ENCODE measurements around the gene NEK8. TPM values are rescaled to one million over a fixed set of nuclear protein-coding genes. Genes with fewer than 3 reads are reported as not detected.

The NEK8 gene
- total RNA-seq, 1 donor from 2014 or later, result 8.4 TPM

DNA sequence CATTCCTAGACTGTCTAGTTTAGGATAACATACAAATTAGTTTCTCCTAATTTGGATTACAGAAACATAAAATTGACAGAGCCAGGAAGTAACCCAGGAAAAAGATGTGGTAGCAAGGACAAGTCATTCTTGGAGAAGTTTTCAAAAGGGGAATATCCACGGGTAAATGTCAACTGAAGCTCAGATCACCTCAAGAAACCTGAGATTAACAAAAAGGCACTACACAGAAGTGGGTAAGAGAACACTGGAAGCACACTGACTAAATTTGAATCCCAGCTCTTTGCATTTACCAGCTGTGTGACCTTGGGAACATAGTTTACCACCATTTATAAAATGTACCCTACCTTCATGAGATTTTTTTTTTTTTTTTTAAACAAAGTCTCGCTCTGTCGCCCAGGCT lies 54.6 kb downstream of the NEK8 start:
- no peak for DNase-seq (ENCODE audit: low read depth)
- H3K4me3 ChIP-seq (ENCODE audit: low read depth, low read length), result no peak overlapping the region
- TF ChIP-seq, protein P1, sequence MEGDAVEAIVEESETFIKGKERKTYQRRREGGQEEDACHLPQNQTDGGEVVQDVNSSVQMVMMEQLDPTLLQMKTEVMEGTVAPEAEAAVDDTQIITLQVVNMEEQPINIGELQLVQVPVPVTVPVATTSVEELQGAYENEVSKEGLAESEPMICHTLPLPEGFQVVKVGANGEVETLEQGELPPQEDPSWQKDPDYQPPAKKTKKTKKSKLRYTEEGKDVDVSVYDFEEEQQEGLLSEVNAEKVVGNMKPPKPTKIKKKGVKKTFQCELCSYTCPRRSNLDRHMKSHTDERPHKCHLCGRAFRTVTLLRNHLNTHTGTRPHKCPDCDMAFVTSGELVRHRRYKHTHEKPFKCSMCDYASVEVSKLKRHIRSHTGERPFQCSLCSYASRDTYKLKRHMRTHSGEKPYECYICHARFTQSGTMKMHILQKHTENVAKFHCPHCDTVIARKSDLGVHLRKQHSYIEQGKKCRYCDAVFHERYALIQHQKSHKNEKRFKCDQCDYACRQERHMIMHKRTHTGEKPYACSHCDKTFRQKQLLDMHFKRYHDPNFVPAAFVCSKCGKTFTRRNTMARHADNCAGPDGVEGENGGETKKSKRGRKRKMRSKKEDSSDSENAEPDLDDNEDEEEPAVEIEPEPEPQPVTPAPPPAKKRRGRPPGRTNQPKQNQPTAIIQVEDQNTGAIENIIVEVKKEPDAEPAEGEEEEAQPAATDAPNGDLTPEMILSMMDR (conservative IDR thresholded peaks at IDR 0.05; ENCODE audit: low read depth, low read length), result no peak

- no peak for DNase-seq (ENCODE audit: low read depth)
- H3K4me3 ChIP-seq (ENCODE audit: low read depth, low read length), result no peak overlapping the region
- TF ChIP-seq, protein P1 (conservative IDR thresholded peaks at IDR 0.05; ENCODE audit: low read depth, low read length), result no peak
Measured at GRCh38 chr17:28788100-28788499, 59.5 kb downstream of the NEK8 start.

Other genes starting within 250 kb of the NEK8 start
- not detected in 2 replicates for gene FOXN1, start 222.4 kb upstream of the NEK8 start, total RNA-seq
- 28.7 and 29.2 TPM in 2 replicates for gene UNC119, start 176.2 kb upstream of the NEK8 start, total RNA-seq
- 47.2 and 55.6 TPM in 2 replicates for gene PIGS, start 157.3 kb upstream of the NEK8 start, total RNA-seq
- gene ALDOC, start 151.9 kb upstream of the NEK8 start, total RNA-seq, result 25.4 and 100.0 TPM in 2 replicates
- 99.2 and 104 TPM in 2 replicates for gene SPAG5, start 129.8 kb upstream of the NEK8 start, total RNA-seq
- 3.0 and 4.3 TPM in 2 replicates for gene RSKR, start 114.6 kb upstream of the NEK8 start, total RNA-seq
- gene BLTP2, start 83.6 kb upstream of the NEK8 start, total RNA-seq, result 133 and 136 TPM in 2 replicates
- gene SDF2, start 66.9 kb upstream of the NEK8 start, total RNA-seq, result 39.5 and 52.7 TPM in 2 replicates
- 17.2 and 21.7 TPM in 2 replicates for gene SUPT6H, start 66.6 kb upstream of the NEK8 start, total RNA-seq
- gene PROCA1, start 16.9 kb upstream of the NEK8 start, total RNA-seq, result under 0.01 and 0.58 TPM in 2 replicates
- gene RAB34, start 10.9 kb upstream of the NEK8 start, total RNA-seq, result 558 and 649 TPM in 2 replicates
- gene RPL23A, start 8.8 kb upstream of the NEK8 start, total RNA-seq, result 746 and 818 TPM in 2 replicates
- 14.5 and 14.7 TPM in 2 replicates for gene TLCD1, start 2.6 kb upstream of the NEK8 start, total RNA-seq
- 86.4 and 108 TPM in 2 replicates for gene TRAF4, start 15.2 kb downstream of the NEK8 start, total RNA-seq
- gene FAM222B, start 114.0 kb downstream of the NEK8 start, total RNA-seq, result 11.9 and 14.2 TPM in 2 replicates
- gene ERAL1, start 126.2 kb downstream of the NEK8 start, total RNA-seq, result 86.9 and 94.9 TPM in 2 replicates
- gene FLOT2, start 168.9 kb downstream of the NEK8 start, total RNA-seq, result 83.5 and 92.5 TPM in 2 replicates
- gene DHRS13, start 174.3 kb downstream of the NEK8 start, total RNA-seq, result 14.0 and 18.0 TPM in 2 replicates
- gene PHF12, start 222.7 kb downstream of the NEK8 start, total RNA-seq, result 26.3 and 43.5 TPM in 2 replicates